Karpas-422 (cell line): ENCODE measurements around the gene SUCLG2. TPM values are rescaled to one million over a fixed set of nuclear protein-coding genes. Genes with fewer than 3 reads are reported as not detected.
A peak's percentile ranks its signal among the peaks of the same experiment; 100 is the strongest.

Experiments
- DNase-seq: peaks from one replicate; pipeline ENCODE4 v3.0.0-alpha.2; 2015
- H2AFZ ChIP-seq: fragments of 200-600 bp; sonication (generic); 2 replicates; pipeline ENCODE4 v1.6.1; 2014; ENCODE audit warnings: antibody characterized with exemption, low read length, mixed read lengths
- H3K27ac ChIP-seq: fragments of 200-600 bp; sonication (generic); 2 replicates; pipeline ENCODE4 v1.5.1; 2014; ENCODE audit warnings: mild to moderate bottlenecking, low read length, moderate library complexity
- H3K27me3 ChIP-seq: fragments of 200-600 bp; sonication (generic); 2 replicates; pipeline ENCODE4 v1.6.1; 2014; ENCODE audit warnings: low read length, mixed read lengths
- H3K36me3 ChIP-seq: fragments of 200-600 bp; sonication (generic); 2 replicates; pipeline ENCODE4 v1.6.1; 2014; ENCODE audit warnings: low read length, mixed read lengths; ENCODE audit not compliant: insufficient read depth
- H3K4me1 ChIP-seq: fragments of 200-600 bp; sonication (generic); 2 replicates; pipeline ENCODE4 v1.6.1; 2014; ENCODE audit warnings: mild to moderate bottlenecking, low read length, mixed read lengths
- H3K4me2 ChIP-seq: fragments of 200-600 bp; sonication (generic); 2 replicates; pipeline ENCODE4 v1.6.1; 2014; ENCODE audit warnings: low read length, low read depth, mild to moderate bottlenecking; ENCODE audit not compliant: poor library complexity, severe bottlenecking
- H3K4me3 ChIP-seq: fragments of 200-600 bp; sonication (generic); 2 replicates; pipeline ENCODE4 v1.5.1; 2014; ENCODE audit warnings: mild to moderate bottlenecking, antibody characterized with exemption, low read length, mixed read lengths
- H3K79me2 ChIP-seq: fragments of 200-600 bp; sonication (generic); 2 replicates; pipeline ENCODE4 v1.6.1; 2014; ENCODE audit warnings: mild to moderate bottlenecking, low read length, mixed read lengths
- H3K9ac ChIP-seq: fragments of 200-600 bp; sonication (generic); 2 replicates; pipeline ENCODE4 v1.6.0; 2014; ENCODE audit warnings: low read length
- H3K9me2 ChIP-seq: fragments of 200-600 bp; sonication (generic), shearing (Covaris generic); replicated peaks from 2 replicates; pipeline ENCODE4 v1.6.0; 2014; ENCODE audit warnings: mild to moderate bottlenecking, low read length, moderate library complexity; ENCODE audit not compliant: insufficient read depth
- H3K9me3 ChIP-seq: fragments of 300-700, 200-600 bp; sonication (generic); 2 replicates; pipeline ENCODE4 v1.6.1; 2014; ENCODE audit warnings: low read length, mixed read lengths
- H4K20me1 ChIP-seq: fragments of 200-600 bp; sonication (generic); 2 replicates; pipeline ENCODE4 v1.6.1; 2014; ENCODE audit warnings: mild to moderate bottlenecking, antibody characterized with exemption, low read length, low read depth; ENCODE audit not compliant: insufficient read depth
- total RNA-seq: library from RNA; depleted of rRNA; stranded (reverse); fragments of >200 nt; shearing (Covaris generic); gene quantifications from 2 replicates; pipeline ENCODE4 v1.2.3, GENCODE V29; 2014; ENCODE audit warnings: low replicate concordance; rRNA removed

Gene SUCLG2
- total RNA-seq = 49.0 and 53.6 TPM in 2 replicates

GRCh38 chr3:67654099-67654843 is at the start of gene SUCLG2:
Gene SUCLG2, minus strand, starts transcription at chr3:67654612. Its CDS starts 26 bp downstream, at chr3:67654586.
- Histone ChIP-seq H3K4me1 (peaks cover 49% of the 10 kb centered on the region), H3K4me3 (peak within 1 kb of the TSS; percentile 73)
- peak; percentile 96 for DNase-seq

GRCh38 chr3:67700596-67700995 is 46.2 kb upstream of the SUCLG2 start:
- no peaks in the 10 kb centered on the region for H3K27me3 ChIP-seq
- no peaks in the 10 kb centered on the region for H3K79me2 ChIP-seq
- no peaks in the 10 kb centered on the region for H3K36me3 ChIP-seq
- no peak overlapping the region for H3K4me2 ChIP-seq
- no peak overlapping the region for H2AFZ ChIP-seq
- H3K4me3 ChIP-seq = no peak overlapping the region
- H3K9ac ChIP-seq = no peak overlapping the region
- H4K20me1 ChIP-seq = no peaks in the 10 kb centered on the region
- no peaks in the 10 kb centered on the region for H3K9me3 ChIP-seq
- H3K27ac ChIP-seq = no peak overlapping the region
- DNase-seq = no peak
- no peaks in the 10 kb centered on the region for H3K9me2 ChIP-seq
- no peaks in the 10 kb centered on the region for H3K4me1 ChIP-seq

More at GRCh38 chr3:67654099-67654843, at the start of gene SUCLG2:
- no peaks in the 10 kb centered on the region for H4K20me1 ChIP-seq
- H2AFZ ChIP-seq = peak within 1 kb of the TSS; percentile 98
- H3K9me3 ChIP-seq = no peaks in the 10 kb centered on the region
- H3K27ac ChIP-seq = peak within 1 kb of the TSS; percentile 84
- peaks cover 53% of the 10 kb centered on the region for H3K79me2 ChIP-seq
- H3K27me3 ChIP-seq = no peaks in the 10 kb centered on the region
- peak within 1 kb of the TSS; percentile 92 for H3K9ac ChIP-seq
- H3K9me2 ChIP-seq = no peaks in the 10 kb centered on the region
- peak within 1 kb of the TSS; percentile 85 for H3K4me2 ChIP-seq
- no peaks in the 10 kb centered on the region; the same call in 1 of the 2 replicates for H3K36me3 ChIP-seq

GRCh38 chr3:67699882-67700281 is 45.5 kb upstream of the SUCLG2 start:
- Histone ChIP-seq H3K4me3 (no peak overlapping the region), H3K27ac (no peak overlapping the region), H3K4me1 (no peaks in the 10 kb centered on the region), H3K9ac (no peak overlapping the region), H3K36me3 (no peaks in the 10 kb centered on the region), H3K9me2 (no peaks in the 10 kb centered on the region), H2AFZ (no peak overlapping the region), H3K79me2 (no peaks in the 10 kb centered on the region), H4K20me1 (no peaks in the 10 kb centered on the region), H3K4me2 (no peak overlapping the region), H3K9me3 (no peaks in the 10 kb centered on the region), H3K27me3 (no peaks in the 10 kb centered on the region)
- no peak for DNase-seq

GRCh38 chr3:67692621-67693020 is 38.2 kb upstream of the SUCLG2 start:
- Histone ChIP-seq H3K4me3 (no peak overlapping the region), H3K9me2 (no peaks in the 10 kb centered on the region), H3K4me1 (no peaks in the 10 kb centered on the region), H3K27me3 (no peaks in the 10 kb centered on the region), H2AFZ (no peak overlapping the region), H4K20me1 (no peaks in the 10 kb centered on the region), H3K36me3 (no peaks in the 10 kb centered on the region), H3K9me3 (no peaks in the 10 kb centered on the region), H3K79me2 (no peaks in the 10 kb centered on the region), H3K27ac (no peak overlapping the region), H3K9ac (no peak overlapping the region), H3K4me2 (no peak overlapping the region)
- DNase-seq = no peak

- H3K27me3 ChIP-seq = no peaks in the 10 kb centered on the region
- H3K36me3 ChIP-seq = no peaks in the 10 kb centered on the region
- H3K79me2 ChIP-seq = no peaks in the 10 kb centered on the region
- no peaks in the 10 kb centered on the region for H4K20me1 ChIP-seq
- no peak overlapping the region for H3K4me3 ChIP-seq
- no peaks in the 10 kb centered on the region for H3K9me2 ChIP-seq
- no peak overlapping the region for H3K9ac ChIP-seq
- no peaks in the 10 kb centered on the region for H3K9me3 ChIP-seq
- no peak for DNase-seq
- H3K27ac ChIP-seq = no peak overlapping the region
- no peaks in the 10 kb centered on the region; the same call in 1 of the 2 replicates for H3K4me1 ChIP-seq
- no peak overlapping the region for H2AFZ ChIP-seq
- no peak overlapping the region for H3K4me2 ChIP-seq
Observed at GRCh38 chr3:67691926-67692325, 37.5 kb upstream of the SUCLG2 start.

- Histone ChIP-seq H3K9me2 (no peaks in the 10 kb centered on the region), H3K4me2 (no peak overlapping the region), H2AFZ (no peak overlapping the region), H3K27me3 (no peaks in the 10 kb centered on the region), H3K79me2 (no peaks in the 10 kb centered on the region), H3K4me1 (peaks cover 6% of the 10 kb centered on the region), H3K4me3 (no peak overlapping the region), H4K20me1 (no peaks in the 10 kb centered on the region), H3K27ac (no peak overlapping the region), H3K9me3 (no peaks in the 10 kb centered on the region), H3K9ac (no peak overlapping the region), H3K36me3 (no peaks in the 10 kb centered on the region)
- DNase-seq = no peak
Observed at GRCh38 chr3:67691207-67691606, 36.8 kb upstream of the SUCLG2 start.

GRCh38 chr3:67689806-67690205 is 35.4 kb upstream of the SUCLG2 start:
- DNase-seq = no peak
- Histone ChIP-seq H3K79me2 (no peaks in the 10 kb centered on the region), H3K9me3 (no peaks in the 10 kb centered on the region), H3K36me3 (no peaks in the 10 kb centered on the region), H4K20me1 (no peaks in the 10 kb centered on the region), H3K4me1 (peaks cover 20% of the 10 kb centered on the region), H3K27ac (no peak overlapping the region), H3K27me3 (no peaks in the 10 kb centered on the region), H3K9me2 (no peaks in the 10 kb centered on the region), H2AFZ (no peak overlapping the region), H3K4me2 (no peak overlapping the region), H3K9ac (no peak overlapping the region), H3K4me3 (no peak overlapping the region)

GRCh38 chr3:67688231-67688630 is 33.8 kb upstream of the SUCLG2 start:
- no peak overlapping the region for H3K4me2 ChIP-seq
- no peaks in the 10 kb centered on the region for H3K79me2 ChIP-seq
- no peak overlapping the region for H2AFZ ChIP-seq
- H3K9me2 ChIP-seq = no peaks in the 10 kb centered on the region
- DNase-seq = no peak
- no peak overlapping the region for H3K4me3 ChIP-seq
- no peak overlapping the region for H3K9ac ChIP-seq
- no peak overlapping the region for H3K27ac ChIP-seq
- no peaks in the 10 kb centered on the region for H3K9me3 ChIP-seq
- H3K36me3 ChIP-seq = no peaks in the 10 kb centered on the region
- peaks cover 26% of the 10 kb centered on the region for H3K4me1 ChIP-seq
- H3K27me3 ChIP-seq = no peaks in the 10 kb centered on the region
- H4K20me1 ChIP-seq = no peaks in the 10 kb centered on the region
